Natural killer cell treated with Interleukin-12 subunit alpha and Interleukin-12 subunit beta and Interleukin-15 and Interleukin-18, amount 100 ng/mL, for 72 hours (primary cell): ENCODE results near the gene CFAP92. TPM values are rescaled to one million over a fixed set of nuclear protein-coding genes. Genes with fewer than 3 reads are reported as not detected.
A peak's percentile ranks its signal among the peaks of the same experiment; 100 is the strongest.

Experiments used
- ATAC-seq, 2 donors: fragments of 150-1000 bp; cut with Tn5 transposase in 1 of 2; sonication (Bioruptor Pico), chemical (Tn5 transposase) in 1 of 2; 2 replicates each; pipeline ENCODE4 v1.10.0; 2021
- DNase-seq: peaks from one replicate; pipeline ENCODE4 v3.0.0; 2022; ENCODE audit warnings: low spot score
- H3K27ac Mint-ChIP-seq, 2 donors: 1 replicate in 1 of 2; 2 replicates in 1 of 2; pipeline ENCODE4 v1.8.0; 2022; ENCODE audit warnings: mixed read lengths in 2 of 2, mild to moderate bottlenecking in 1 of 2, moderate library complexity in 1 of 2
- H3K27me3 Mint-ChIP-seq, 2 donors: 1 replicate in 1 of 2; 2 replicates in 1 of 2; pipeline ENCODE4 v1.8.0; 2022; ENCODE audit warnings: mixed read lengths in 2 of 2
- H3K36me3 Mint-ChIP-seq: one replicate; pipeline ENCODE4 v1.8.0; 2022; ENCODE audit warnings: mixed read lengths
- H3K4me1 Mint-ChIP-seq, 2 donors: 1 replicate in 1 of 2; 2 replicates in 1 of 2; pipeline ENCODE4 v1.8.0; 2022; ENCODE audit warnings: low read depth in 2 of 2, mixed read lengths in 2 of 2, mild to moderate bottlenecking in 1 of 2
- H3K4me3 Mint-ChIP-seq: one replicate; pipeline ENCODE4 v1.8.0; 2022; ENCODE audit warnings: mixed read lengths
- H3K9me3 Mint-ChIP-seq: 2 replicates; pipeline ENCODE4 v1.8.0; 2022; ENCODE audit warnings: mixed read lengths
- total RNA-seq, 2 donors: library from RNA; stranded (reverse); gene quantifications; one replicate each; pipeline ENCODE4 v1.2.3, GENCODE V29; 2022

CFAP92 gene
- total RNA-seq, 2 donors from 2014 or later = 0.50 TPM; not detected in 1

GRCh38 chr3:129033151-129033550 is 39.3 kb upstream of the CFAP92 start:
- Mint-ChIP-seq H3K27me3 (no peaks in the 10 kb centered on the region), H3K27ac (no peak overlapping the region), H3K36me3 (no peaks in the 10 kb centered on the region), H3K9me3 (no peaks in the 10 kb centered on the region), H3K4me3 (no peak overlapping the region), H3K4me1 (no peaks in the 10 kb centered on the region)
- no peak for ATAC-seq
- DNase-seq = no peak

GRCh38 chr3:129032716-129033115 is 38.8 kb upstream of the CFAP92 start:
- Mint-ChIP-seq H3K4me1 (no peaks in the 10 kb centered on the region), H3K27ac (no peak overlapping the region), H3K27me3 (no peaks in the 10 kb centered on the region), H3K4me3 (no peak overlapping the region), H3K36me3 (no peaks in the 10 kb centered on the region), H3K9me3 (no peaks in the 10 kb centered on the region)
- no peak for DNase-seq
- no peak for ATAC-seq

- ATAC-seq = no peak
- Mint-ChIP-seq H3K27me3 (no peaks in the 10 kb centered on the region), H3K9me3 (no peaks in the 10 kb centered on the region)
These were observed 37.8 kb upstream of the CFAP92 start for GRCh38 chr3:129031476-129032215.

GRCh38 chr3:129030611-129031010 is 36.7 kb upstream of the CFAP92 start:
- H3K27me3 Mint-ChIP-seq = no peaks in the 10 kb centered on the region
- H3K27ac Mint-ChIP-seq = no peak overlapping the region
- H3K4me3 Mint-ChIP-seq = no peak overlapping the region
- DNase-seq (no peak), ATAC-seq (no peak)
- peaks cover 13 to 14% of the 10 kb centered on the region in 2 donors for H3K4me1 Mint-ChIP-seq
- H3K36me3 Mint-ChIP-seq = no peaks in the 10 kb centered on the region
- no peaks in the 10 kb centered on the region for H3K9me3 Mint-ChIP-seq

More at GRCh38 chr3:129031476-129032215, 37.8 kb upstream of the CFAP92 start:
- Mint-ChIP-seq H3K4me3 (no peak overlapping the region), H3K27ac (no peak overlapping the region), H3K36me3 (no peaks in the 10 kb centered on the region), H3K4me1 (peaks cover 3 to 4% of the 10 kb centered on the region in 2 donors)
- no peak for DNase-seq

- Mint-ChIP-seq H3K27ac (no peak overlapping the region), H3K4me3 (no peak overlapping the region), H3K27me3 (no peaks in the 10 kb centered on the region), H3K36me3 (no peaks in the 10 kb centered on the region), H3K9me3 (no peaks in the 10 kb centered on the region), H3K4me1 (peaks cover 19 to 25% of the 10 kb centered on the region in 2 donors)
- DNase-seq (no peak), ATAC-seq (no peak)
These were observed 35.0 kb upstream of the CFAP92 start for GRCh38 chr3:129028866-129029265.

GRCh38 chr3:129027544-129027880 is 33.6 kb upstream of the CFAP92 start:
- ATAC-seq (no peak), DNase-seq (no peak)
- Mint-ChIP-seq H3K9me3 (no peaks in the 10 kb centered on the region), H3K4me1 (peaks cover 23 to 25% of the 10 kb centered on the region in 2 donors), H3K27me3 (no peaks in the 10 kb centered on the region), H3K4me3 (no peak overlapping the region), H3K27ac (no peak overlapping the region), H3K36me3 (no peaks in the 10 kb centered on the region)

GRCh38 chr3:129026728-129027543 is 33.1 kb upstream of the CFAP92 start:
- peak; percentile 99 for ATAC-seq
- Mint-ChIP-seq H3K27ac (peak overlapping the region; percentile 93 to 98), H3K4me1 (peaks cover 28 to 29% of the 10 kb centered on the region in 2 donors), H3K9me3 (no peaks in the 10 kb centered on the region), H3K27me3 (no peaks in the 10 kb centered on the region), H3K4me3 (peak overlapping the region; percentile 89), H3K36me3 (no peaks in the 10 kb centered on the region)
- peak; percentile 95 for DNase-seq

GRCh38 chr3:129025691-129026435 is 32.0 kb upstream of the CFAP92 start:
- H3K27me3 Mint-ChIP-seq = no peaks in the 10 kb centered on the region
- ATAC-seq = no peak
- peak overlapping the region; percentile 89 for H3K4me3 Mint-ChIP-seq
- H3K36me3 Mint-ChIP-seq = no peaks in the 10 kb centered on the region
- peaks cover 33% of the 10 kb centered on the region in 2 donors for H3K4me1 Mint-ChIP-seq
- peak overlapping the region; percentile 93 to 98 for H3K27ac Mint-ChIP-seq
- no peak for DNase-seq
- no peaks in the 10 kb centered on the region for H3K9me3 Mint-ChIP-seq

- Mint-ChIP-seq H3K36me3 (no peaks in the 10 kb centered on the region), H3K4me1 (peaks cover 33% of the 10 kb centered on the region in 2 donors), H3K27me3 (no peaks in the 10 kb centered on the region), H3K4me3 (peak overlapping the region; percentile 32), H3K9me3 (no peaks in the 10 kb centered on the region), H3K27ac (peak overlapping the region; percentile 61 to 98)
- no peak for ATAC-seq
- no peak for DNase-seq
These were observed 31.2 kb upstream of the CFAP92 start for GRCh38 chr3:129025108-129025507.

- no peak for ATAC-seq
- Mint-ChIP-seq H3K36me3 (no peaks in the 10 kb centered on the region), H3K9me3 (no peaks in the 10 kb centered on the region), H3K27ac (peak overlapping the region in 1 of 2 donors; percentile 98), H3K4me3 (no peak overlapping the region), H3K4me1 (peaks cover 33% of the 10 kb centered on the region in 2 donors), H3K27me3 (no peaks in the 10 kb centered on the region)
- no peak for DNase-seq
These were observed 30.0 kb upstream of the CFAP92 start for GRCh38 chr3:129023909-129024308.

GRCh38 chr3:129023008-129023358 is 29.1 kb upstream of the CFAP92 start:
- DNase-seq (no peak), ATAC-seq (no peak)
- no peak overlapping the region for H3K4me3 Mint-ChIP-seq
- H3K36me3 Mint-ChIP-seq = no peaks in the 10 kb centered on the region
- H3K4me1 Mint-ChIP-seq = peaks cover 37 to 38% of the 10 kb centered on the region in 2 donors
- H3K9me3 Mint-ChIP-seq = no peaks in the 10 kb centered on the region
- no peaks in the 10 kb centered on the region for H3K27me3 Mint-ChIP-seq
- peak overlapping the region; percentile 79 to 89 for H3K27ac Mint-ChIP-seq

GRCh38 chr3:129022114-129023007 is 28.5 kb upstream of the CFAP92 start:
- Mint-ChIP-seq H3K4me3 (peak overlapping the region; percentile 73), H3K27ac (peak overlapping the region; percentile 79 to 89), H3K4me1 (peaks cover 41% of the 10 kb centered on the region in 2 donors), H3K36me3 (no peaks in the 10 kb centered on the region), H3K27me3 (no peaks in the 10 kb centered on the region), H3K9me3 (no peaks in the 10 kb centered on the region)
- DNase-seq = no peak
- ATAC-seq = no peak

- H3K4me1 Mint-ChIP-seq = peaks cover 38 to 42% of the 10 kb centered on the region in 2 donors
- H3K27ac Mint-ChIP-seq = peak overlapping the region; percentile 79 to 89
These were observed 27.3 kb upstream of the CFAP92 start for GRCh38 chr3:129021140-129021551.

More at GRCh38 chr3:129021140-129021551, 27.3 kb upstream of the CFAP92 start:
- Mint-ChIP-seq H3K9me3 (no peaks in the 10 kb centered on the region), H3K4me3 (no peak overlapping the region), H3K27me3 (no peaks in the 10 kb centered on the region), H3K36me3 (no peaks in the 10 kb centered on the region)
- DNase-seq (no peak), ATAC-seq (no peak)
